HG02973 (cell line): ENCODE measurements around the gene PLEKHA6.

Experiments
- ATAC-seq: cut with Tn5 transposase; IDR thresholded peaks from one replicate; pipeline ENCODE4 v1.9.1; 2021; ENCODE audit warnings: moderate library complexity; ENCODE audit not compliant: unreplicated experiment

Gene PLEKHA6

DNA sequence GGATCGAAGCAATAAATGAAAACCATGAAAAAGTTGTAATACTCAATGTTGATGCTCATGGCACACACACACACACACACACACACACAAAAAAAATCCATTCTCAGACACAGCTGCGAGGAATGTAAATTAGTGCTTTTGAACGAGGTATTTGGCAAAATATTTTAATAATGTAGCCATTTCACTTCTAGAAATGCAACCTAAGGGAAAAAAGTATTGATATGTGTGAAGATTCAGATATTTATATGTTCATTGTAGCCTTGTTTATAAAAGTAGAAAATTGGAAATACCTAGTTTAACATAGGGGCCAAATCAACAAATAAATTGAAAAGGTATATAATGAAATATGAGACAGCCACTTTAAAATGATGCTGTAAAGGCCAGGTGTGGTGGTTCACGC lies 3.8 kb downstream of the PLEKHA6 start:
- no peak for ATAC-seq

DNA sequence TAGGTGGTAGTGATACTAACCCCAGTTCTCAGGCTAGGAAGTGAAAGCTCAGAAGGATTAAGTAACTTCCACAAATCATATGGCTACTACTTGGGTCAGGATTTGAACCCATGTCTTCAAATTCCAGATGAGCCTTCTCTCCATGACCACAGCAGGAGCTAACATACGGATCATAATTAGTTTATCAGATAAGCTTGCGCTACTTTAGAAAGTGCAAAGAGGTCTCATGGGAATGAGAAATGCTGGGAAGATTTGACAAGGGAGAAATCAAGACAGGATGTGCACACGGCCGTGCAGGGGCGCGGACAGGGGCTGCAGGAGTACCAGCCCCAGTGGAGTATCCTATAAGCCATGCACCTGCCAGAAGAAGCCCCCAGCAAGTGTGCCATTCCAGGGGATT lies 5.2 kb downstream of the PLEKHA6 start:
- no peak for ATAC-seq

DNA sequence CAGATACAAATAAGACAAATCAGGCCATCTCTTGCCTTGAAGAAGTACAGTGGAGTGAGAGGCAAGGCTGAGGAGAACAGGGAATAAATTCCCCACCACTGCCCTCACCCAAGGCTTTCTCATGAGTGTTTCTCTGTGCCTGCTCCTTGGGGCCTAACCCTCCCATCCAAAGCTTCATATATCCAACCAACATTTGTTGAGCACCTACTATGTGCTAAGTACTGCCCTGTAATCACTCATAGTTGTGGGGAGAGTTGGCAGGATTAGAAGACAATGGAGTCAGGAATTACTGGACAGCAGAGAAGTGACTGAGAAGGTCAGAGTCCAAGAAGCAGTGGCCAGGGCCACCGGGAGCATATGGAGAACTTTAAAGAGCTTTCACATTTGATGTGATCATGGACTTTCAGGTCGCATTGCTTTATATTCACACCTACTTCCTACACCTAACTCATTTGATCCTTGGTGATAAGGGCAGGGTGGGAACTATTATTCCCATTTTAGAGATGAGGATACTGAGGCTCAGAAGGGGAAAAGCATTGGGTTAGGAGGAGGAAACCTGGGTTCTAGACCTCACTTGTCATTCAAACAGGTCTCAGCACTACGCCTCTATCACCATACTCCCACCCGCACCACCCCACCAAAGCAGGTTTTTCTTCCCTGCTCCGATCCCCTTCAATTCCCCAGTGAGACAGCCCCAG lies 6.4 kb downstream of the PLEKHA6 start:
- ATAC-seq = no peak

DNA sequence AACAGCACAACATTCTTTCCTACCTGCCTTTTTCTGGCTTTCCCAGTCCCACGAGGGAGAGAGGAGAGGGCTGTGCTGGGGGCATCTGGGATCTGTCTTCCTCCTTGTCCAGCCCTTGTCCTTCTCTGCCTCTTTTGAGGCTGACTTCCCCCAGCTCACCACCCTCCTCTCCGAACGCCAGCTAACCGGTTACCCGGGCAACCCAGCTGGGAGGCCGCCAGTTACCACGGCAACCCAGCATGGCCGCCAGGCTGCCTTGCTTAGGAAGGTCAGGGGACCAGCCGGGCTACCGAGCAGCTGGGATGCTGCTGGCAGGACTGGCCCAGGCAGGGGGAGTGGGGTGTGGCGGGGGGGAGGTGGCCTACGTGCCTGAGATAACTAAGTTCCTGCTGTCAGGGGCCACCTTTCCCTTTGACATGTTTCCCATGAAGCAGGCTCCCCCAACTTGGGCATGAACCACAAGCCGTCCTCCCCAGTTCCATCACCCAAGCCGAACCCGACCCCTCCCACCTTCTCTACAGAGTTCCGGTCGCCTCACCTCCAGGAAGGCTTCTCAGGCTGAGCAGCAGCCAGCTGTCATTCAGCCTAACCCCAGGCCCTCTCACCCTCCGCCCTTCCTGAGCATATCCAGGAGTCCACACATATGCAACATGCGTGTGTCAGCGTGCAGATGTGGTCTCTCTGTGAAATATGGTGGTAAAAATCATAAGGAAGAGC lies 8.7 kb downstream of the PLEKHA6 start:
- ATAC-seq = no peak

DNA sequence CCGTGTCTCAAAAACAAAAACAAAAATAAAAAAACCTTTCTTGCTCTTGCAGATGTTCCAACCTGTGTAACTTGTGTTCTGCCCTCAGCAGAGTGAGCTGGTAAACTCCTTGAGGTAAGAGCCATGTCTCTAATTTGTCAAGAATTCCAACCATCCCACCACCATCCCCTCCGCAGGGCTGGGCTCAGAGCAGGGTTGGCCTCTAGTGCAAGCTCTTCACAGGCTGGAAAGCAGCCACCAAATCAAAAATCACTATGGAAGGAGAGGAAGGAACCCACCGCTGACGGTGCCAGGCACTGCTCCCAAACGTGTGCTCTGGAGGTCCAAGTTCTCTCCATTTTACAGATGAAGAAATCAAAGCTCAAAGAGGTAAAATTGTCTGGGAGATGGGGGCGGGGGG lies 9.4 kb downstream of the PLEKHA6 start:
- ATAC-seq = no peak

DNA sequence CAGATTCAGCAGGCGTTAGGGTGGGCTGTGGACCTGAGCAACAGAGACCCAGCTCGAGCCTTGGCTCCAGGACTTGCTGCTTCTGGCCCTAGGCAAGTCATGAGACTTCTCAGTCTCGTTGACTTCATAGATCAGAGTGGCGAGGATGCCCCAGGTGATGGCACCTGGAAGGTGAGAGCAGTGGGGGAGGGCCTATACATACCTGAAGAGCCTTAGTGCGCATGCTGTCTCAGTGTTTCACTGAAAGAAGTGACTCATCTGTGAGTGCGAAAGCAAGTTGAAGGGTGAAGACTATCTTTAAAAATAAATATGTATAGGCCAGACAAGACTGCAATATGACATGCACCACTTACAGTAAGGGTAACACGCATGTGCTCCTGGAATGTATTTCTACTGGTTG lies 10.1 kb downstream of the PLEKHA6 start:
- no peak for ATAC-seq

DNA sequence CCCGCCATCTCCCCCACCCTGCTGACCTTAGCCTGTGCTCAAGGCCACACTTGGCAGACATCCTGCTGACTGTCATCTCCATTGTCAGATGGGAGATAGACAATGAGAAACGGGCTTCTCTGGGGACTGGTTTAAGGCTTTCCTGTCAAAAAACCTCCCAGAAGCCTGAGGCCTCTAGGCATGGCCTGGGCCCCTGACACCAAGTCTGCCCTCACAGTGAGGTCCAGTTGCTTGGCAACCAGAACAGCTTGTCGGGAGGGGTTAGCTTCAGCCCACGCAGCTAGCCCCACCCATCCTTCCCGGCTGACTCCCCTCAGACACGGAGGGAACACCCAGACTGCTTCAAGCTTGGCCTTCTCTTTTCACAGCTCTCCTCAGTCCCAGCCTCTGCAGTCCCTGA lies 11.0 kb downstream of the PLEKHA6 start:
- no peak for ATAC-seq

DNA sequence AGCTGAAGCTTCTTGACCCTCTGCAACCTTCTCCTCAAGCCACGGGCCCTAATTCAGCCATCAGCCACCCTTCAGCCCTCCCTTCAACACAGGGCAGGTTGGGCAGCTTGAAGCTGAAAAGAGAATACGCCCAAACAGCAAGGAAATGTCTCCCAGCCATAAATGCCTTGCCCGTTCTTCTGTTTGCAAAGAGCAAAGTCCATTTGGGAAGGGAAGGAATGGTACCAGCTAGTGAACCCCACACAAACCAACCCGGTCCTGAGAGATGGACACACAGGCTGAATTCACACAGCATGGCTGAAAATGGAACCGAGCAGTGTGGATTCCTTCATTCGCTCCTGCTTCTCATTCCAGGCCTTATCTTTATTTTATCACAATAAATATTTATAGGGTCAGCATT lies 11.5 kb downstream of the PLEKHA6 start:
- ATAC-seq = no peak

DNA sequence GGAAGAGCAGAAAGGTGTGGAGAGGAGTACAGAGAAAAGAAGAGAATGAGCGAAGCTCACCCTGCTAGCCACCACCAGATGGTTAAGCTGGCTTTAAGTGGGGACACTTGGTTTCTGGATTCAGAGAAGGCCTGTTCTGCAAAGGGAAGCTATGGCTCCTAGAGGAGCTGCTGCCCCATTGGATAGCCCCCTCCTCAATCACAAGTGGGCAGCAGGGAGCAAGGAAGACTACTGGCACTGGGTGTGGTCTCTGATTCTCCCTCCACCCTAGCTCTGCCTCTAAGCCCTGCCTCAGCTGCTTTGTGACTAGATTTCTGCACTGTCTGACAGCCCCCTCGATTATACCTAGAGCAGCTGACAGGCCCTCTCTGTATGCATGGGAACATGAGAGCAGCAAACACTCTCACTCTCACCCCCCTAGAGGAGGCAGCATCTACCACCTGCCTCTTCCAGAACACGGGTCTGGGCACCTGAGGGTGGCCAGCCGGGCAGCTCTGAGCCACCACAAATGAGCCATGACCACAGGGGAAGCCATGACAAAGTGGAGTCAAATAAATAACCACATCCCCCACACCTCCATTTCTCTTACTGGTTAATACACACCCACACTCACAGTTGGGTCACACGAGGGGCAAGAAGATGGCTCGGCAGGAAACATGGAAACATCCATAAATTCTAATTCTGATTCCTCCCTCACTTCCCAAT lies 13.6 kb downstream of the PLEKHA6 start:
- no peak for ATAC-seq

DNA sequence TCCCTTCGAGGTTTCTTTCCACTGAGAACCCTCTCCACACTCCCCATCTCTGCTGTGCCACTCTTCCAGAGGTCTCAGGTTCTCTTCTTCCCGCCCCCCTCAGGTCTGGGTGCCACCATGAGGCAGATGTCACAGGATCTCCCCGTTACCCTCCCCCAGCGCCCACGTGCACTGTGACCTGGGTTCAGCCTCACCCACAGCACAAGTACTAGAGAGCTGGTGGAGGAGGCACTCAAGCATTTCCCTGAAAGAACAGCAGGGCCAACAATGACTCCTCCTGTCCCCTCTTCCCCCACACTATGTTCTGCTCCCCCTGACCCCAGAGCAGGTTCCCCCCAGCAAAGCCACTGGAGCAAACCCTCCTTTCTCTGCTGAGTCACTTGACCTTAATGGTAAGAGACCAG lies 14.3 kb downstream of the PLEKHA6 start:
- ATAC-seq = no peak

DNA sequence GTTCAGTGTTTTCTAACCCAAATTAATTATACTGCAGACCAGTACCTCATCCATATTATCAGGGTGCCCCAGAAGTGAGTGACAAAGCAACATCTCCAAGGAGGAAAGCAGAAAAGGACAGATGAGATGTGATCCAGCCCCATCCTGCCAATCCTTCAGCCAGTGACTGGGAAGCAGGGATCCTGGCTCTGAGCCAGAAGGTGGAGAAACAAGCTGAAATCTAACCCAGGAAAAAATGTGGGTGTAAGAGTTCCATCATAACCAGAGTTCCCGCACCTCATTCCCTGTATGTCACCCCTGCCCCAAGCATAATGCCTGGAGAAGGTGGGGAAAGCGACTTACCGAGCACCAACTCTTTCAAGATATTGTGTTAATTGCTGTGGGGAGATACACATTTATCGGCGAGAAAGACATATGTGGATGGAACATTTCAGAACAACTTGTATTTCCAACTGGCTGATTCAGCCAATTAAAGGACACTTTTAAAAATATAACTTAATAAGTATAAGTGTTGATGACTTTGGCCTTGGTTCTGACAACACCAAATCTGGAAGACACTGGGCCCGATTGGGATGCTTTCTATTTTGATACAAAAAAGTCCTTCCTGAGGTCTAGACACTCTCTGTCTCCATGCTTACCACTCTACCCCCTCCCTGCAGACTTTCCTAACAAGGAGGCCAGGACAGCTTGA lies 14.9 kb downstream of the PLEKHA6 start:
- ATAC-seq = no peak

DNA sequence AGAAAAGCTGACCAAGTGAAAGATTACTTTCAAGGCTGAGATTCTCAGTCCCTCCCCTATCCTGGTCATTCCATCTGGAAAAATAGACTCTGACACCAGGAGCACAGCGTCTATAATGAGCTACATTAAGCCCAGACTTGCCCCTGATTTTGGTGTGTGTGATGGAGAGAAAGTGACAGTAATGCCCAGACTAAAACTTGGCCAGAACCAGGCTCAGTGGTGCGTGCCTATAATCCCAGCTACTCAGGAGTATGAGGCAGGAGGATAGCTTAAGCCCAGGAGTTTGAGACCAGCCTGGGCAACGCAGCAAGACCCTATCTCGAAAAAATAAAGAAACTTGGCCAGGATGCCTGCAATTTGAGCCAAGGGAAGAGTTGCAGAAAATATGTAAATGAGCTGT lies 15.9 kb downstream of the PLEKHA6 start:
- no peak for ATAC-seq

DNA sequence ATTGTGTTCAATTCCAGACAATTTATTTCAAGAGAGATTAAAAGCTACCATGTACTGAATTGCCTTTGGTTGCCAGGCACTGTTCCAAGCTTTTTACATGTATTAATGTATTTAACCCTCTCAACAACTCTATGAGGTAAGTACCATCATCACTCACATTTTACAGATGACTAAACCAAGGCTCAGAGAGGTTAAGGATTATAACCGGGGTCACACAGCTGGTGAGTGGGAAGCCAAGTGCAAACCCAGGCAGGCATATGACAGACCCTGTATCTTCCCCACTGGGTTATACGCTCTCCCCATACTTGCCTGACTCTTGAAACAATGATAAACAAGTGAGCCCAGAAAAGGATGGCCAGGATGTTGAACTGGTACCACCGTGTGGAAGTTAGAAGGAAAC lies 16.5 kb downstream of the PLEKHA6 start:
- no peak for ATAC-seq

DNA sequence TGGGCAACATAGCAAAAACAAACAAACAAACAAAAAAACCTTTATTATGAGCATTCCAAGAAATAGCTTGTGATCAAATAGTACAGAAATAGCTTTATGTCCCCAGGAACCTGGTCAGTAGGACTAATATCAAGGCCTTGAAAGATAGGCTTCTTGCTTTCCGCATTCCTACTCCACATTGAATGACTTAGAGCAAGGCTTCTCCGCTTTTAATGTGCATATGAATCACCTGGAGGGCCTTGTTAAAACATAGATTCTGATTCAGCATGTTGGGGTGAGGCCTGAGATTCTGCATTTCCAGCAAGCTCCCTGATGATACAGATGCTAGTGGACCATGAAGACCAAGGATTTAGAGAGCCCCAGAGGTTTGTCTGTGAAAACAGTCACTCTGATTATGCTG lies 17.4 kb downstream of the PLEKHA6 start:
- ATAC-seq = no peak

DNA sequence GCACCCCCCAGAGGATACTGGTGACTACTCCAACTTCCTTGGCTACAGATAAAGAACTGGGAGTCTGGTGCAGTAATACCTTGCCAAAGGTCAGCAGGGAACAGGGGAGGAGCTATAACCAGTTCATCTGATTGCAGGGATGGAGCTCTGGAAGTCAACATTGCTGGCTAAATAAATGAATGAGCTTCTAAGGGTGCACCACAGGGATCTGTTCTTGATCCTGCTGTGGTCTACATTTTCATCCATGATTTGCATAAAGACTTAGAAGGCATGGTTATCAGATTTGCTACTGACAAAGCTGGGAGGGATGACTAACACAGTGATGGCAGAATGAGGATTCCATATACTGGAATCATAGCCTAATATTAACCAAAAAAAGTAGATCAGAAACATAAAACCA lies 18.3 kb downstream of the PLEKHA6 start:
- no peak for ATAC-seq

DNA sequence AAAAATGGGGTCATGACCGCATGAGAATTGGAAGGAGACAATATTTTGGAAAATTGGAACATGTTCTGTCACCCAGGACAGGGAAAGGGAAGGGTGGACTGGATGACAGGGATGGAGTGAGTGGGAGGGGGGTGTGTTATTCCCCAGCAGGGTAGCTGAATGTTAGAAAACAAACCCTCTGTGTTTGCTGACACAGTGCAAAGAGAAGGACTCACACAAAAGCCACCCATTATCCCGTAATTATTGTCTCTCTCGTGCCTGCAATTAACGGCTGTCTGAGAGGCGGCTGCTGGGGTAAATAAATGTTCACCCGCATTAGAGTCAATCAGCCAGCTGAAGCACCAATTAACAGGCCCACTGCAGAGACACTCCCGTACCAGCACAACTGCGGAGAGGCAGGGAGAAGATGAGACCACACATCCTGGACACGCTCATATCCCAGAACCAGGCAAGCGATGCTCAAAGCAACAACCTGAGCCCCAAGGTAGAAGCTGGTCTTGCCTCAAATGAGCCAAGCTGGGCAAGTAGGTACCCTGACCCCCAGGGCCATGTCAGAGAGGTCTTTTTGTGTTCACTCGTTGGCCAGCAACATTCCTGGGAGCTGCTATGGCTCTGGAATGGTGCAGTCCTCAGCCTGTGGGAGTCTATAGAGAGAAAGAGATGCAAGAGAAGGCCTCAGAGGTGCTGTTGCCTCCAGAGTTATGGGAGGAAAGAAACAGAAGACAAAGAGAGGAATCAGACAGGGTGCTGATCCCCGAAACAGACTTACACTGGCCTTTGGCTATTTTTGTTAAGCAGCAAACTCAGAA lies 19.4 kb downstream of the PLEKHA6 start:
- no peak for ATAC-seq

DNA sequence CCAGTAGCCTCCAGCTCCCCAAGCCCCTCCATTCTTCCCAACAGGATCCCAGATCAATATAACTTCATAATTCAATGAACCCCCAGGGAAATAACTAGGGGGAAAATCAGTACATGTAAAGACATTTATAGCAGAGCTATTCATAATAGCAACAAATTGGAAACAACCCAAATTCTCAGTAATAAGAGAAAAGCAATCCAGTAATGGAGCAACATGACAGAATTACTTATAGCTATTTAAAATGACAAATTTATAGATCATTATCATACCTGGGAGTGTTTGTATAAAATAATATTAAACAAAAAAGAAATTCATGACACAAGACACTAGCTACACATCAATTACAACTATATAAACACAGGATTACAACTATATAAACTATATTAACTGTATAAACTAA lies 20.2 kb downstream of the PLEKHA6 start:
- ATAC-seq = no peak

DNA sequence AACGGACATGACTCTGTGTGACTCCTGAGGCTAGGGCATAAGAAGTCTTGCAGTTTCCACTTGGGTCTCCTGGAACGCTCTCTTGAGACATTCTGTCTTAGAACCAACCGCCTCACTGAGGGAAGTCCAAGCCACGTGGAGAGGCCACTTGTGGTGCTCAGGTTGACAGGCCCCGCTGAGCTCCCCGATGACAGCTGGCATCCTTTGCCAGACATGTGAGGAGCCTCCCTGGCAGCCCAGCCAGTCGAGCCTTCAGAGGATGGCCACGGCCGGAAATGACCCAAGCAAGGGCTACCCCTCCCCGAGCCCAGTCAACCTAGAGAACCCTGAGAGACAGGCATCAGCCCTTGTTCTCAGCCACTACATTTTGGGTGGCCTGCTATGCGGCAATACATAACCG lies 20.7 kb downstream of the PLEKHA6 start:
- no peak for ATAC-seq

DNA sequence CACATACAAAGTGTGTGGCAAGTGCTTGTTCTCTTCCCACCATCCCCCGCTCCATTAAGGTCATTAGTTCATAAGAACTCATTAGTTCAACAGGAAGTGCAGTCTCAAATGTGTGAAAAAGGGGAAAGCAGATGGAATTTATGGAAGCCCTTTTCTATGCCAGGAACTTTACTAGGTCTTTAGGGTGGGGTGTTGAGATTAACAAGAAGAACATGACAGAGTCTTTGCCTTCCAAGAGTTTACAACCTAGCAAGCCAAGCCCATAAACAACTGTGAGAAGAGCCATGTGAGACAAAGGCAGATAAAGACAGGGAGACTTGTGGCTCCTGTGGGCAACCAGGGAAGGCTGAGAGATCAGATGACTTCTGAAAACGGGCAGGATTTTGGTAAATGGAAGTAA lies 21.4 kb downstream of the PLEKHA6 start:
- no peak for ATAC-seq

DNA sequence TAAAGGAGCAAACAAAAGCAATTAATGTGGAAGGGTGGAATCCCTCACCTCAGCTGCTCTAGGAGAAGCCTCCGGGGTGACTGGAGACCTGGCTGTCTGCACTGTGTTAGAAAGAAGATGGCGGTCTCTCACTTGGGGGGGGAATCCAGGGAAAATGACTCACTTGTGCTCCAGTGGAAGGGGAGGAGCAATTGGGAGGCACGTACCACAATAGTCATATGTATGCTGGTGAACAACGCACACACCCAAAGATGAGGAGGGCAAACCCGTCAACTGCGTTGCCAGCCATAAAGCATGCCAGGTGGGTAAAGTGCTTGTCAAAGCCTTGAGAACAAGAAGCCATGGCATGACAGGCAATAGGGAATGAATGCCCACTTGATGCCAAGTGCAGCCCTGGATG lies 22.1 kb downstream of the PLEKHA6 start:
- no peak for ATAC-seq

DNA sequence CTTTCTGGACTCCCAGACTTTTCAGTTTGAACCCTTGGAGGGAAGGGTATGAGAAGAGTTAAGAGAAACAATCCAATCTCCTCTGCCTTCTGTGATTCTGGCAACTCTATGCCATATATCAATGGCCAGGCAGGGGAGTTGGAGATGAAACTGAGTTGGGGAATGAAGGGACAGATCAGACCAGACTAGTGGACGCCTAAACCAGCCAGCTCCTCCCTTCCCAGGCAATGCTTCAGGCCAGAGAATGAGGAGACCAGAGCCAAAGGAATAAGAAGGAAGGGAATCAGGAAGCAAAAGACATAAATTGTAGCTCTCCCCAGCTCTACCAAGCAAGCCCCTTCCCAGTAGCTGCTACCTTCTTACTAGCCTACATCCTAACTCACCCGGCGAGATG lies 22.7 kb downstream of the PLEKHA6 start:
- no peak for ATAC-seq
